HG03025 (cell line): Measurements from ENCODE around the gene LAYN.

ENCODE experiments used
- ATAC-seq: cut with Tn5 transposase; IDR thresholded peaks from one replicate; pipeline ENCODE4 v1.9.1; 2021; ENCODE audit warnings: mild to moderate bottlenecking, moderate library complexity; ENCODE audit not compliant: unreplicated experiment, low FRiP score

LAYN gene

GRCh38 chr11:111540114-111540936 lies at the start of gene LAYN:
TSS of gene LAYN (plus strand) at chr11:111540720. CDS start at chr11:111540844, 124 bp downstream.
- ATAC-seq, result no peak

- ATAC-seq, result no peak
Measured at GRCh38 chr11:111494040-111494439, 46.5 kb upstream of the LAYN start.

GRCh38 chr11:111499483-111499882 lies 41.0 kb upstream of the LAYN start:
- ATAC-seq, result no peak

- ATAC-seq, result no peak
Measured at GRCh38 chr11:111500481-111500880, 40.0 kb upstream of the LAYN start.

- no peak for ATAC-seq
Measured at GRCh38 chr11:111502611-111503010, 37.9 kb upstream of the LAYN start.

GRCh38 chr11:111510311-111510710 lies 30.2 kb upstream of the LAYN start:
- no peak for ATAC-seq

GRCh38 chr11:111512296-111513239 lies 28.0 kb upstream of the LAYN start, which contains the start of gene BTG4:
TSS of gene BTG4 (minus strand) at chr11:111512386. CDS start at chr11:111498776, 13,610 bp downstream.
- no peak for ATAC-seq

GRCh38 chr11:111513240-111513605 lies 27.3 kb upstream of the LAYN start:
- no peak for ATAC-seq

GRCh38 chr11:111514216-111515031 lies 26.1 kb upstream of the LAYN start, which contains the start of gene HOATZ:
TSS of gene HOATZ (plus strand) at chr11:111514778. CDS start at chr11:111514785, 7 bp downstream.
- no peak for ATAC-seq

- ATAC-seq, result no peak
Measured at GRCh38 chr11:111515591-111515990, 24.9 kb upstream of the LAYN start.

- no peak for ATAC-seq
Measured at GRCh38 chr11:111518668-111519067, 21.9 kb upstream of the LAYN start.

GRCh38 chr11:111520560-111520959 lies 20.0 kb upstream of the LAYN start:
- no peak for ATAC-seq

GRCh38 chr11:111521135-111521534 lies 19.4 kb upstream of the LAYN start:
- no peak for ATAC-seq

GRCh38 chr11:111522426-111522825 lies 18.1 kb upstream of the LAYN start:
- no peak for ATAC-seq

GRCh38 chr11:111523343-111523742 lies 17.2 kb upstream of the LAYN start:
- no peak for ATAC-seq

- ATAC-seq, result no peak
Measured at GRCh38 chr11:111524056-111524455, 16.5 kb upstream of the LAYN start.

GRCh38 chr11:111525456-111525855 lies 15.1 kb upstream of the LAYN start:
- no peak for ATAC-seq

GRCh38 chr11:111526501-111526900 lies 14.0 kb upstream of the LAYN start:
- no peak for ATAC-seq

- no peak for ATAC-seq
Measured at GRCh38 chr11:111527279-111527678, 13.2 kb upstream of the LAYN start.

GRCh38 chr11:111528557-111528956 lies 12.0 kb upstream of the LAYN start:
- no peak for ATAC-seq
